NCI-H2171 treated with DMSO at 0.1 percent for 48 hours (cell line): ENCODE results near the gene AKR1A1.
"Not testable (repeated sequence)": the region's sequence is repeated elsewhere in the genome, so short reads cannot be mapped to it uniquely, and the experiment has no call there.

Source experiments
- DNase-seq: peaks from one replicate; lab custom pipeline; 2025; lab: John Stamatoyannopoulos, UW

AKR1A1 gene

DNA sequence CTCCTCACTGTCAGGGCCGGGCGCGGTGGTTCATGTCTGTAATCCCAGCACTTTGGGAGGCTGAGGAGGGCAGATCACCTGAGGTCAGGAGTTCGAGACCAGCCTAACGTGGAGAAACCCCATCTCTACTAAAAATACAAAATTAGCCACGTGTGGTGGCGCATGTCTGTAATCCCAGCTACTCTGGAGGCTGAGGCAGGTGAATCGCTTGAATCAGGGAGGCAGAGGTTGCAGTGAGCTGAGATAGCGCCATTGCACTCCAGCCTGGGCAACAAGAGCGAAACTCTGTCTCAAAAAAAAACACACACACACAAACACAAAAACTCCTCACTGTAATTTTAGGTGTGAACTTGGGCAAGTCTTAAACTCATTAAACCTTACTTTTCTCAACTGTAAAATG lies 26.7 kb upstream of the AKR1A1 start:
- DNase-seq, result not testable (repeated sequence)

DNA sequence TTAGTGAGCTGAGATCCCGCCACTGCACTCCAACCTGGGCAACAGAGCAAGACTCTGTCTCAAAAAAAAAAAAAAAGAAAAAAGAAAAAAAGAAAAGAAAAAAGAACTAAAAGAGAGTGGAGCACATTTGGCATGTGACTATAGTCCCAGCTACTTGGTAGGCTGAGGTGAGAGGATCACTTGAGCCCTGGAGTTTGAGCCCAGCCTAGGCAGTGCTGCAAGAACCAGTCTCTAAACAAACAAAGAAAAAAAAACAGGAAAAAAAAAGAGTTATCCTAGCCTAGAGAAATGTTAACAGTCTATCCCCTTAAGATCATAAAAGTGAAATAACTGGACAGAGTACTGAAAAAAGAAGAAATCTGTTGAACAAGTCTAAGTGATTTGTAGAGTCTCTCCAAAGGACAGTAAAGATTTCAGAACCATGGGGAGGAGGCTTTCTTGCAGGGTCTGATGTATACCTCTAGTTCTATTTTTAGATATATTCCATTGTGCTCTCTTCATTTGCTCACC lies 24.4 kb upstream of the AKR1A1 start:
- DNase-seq, result no peak

DNA sequence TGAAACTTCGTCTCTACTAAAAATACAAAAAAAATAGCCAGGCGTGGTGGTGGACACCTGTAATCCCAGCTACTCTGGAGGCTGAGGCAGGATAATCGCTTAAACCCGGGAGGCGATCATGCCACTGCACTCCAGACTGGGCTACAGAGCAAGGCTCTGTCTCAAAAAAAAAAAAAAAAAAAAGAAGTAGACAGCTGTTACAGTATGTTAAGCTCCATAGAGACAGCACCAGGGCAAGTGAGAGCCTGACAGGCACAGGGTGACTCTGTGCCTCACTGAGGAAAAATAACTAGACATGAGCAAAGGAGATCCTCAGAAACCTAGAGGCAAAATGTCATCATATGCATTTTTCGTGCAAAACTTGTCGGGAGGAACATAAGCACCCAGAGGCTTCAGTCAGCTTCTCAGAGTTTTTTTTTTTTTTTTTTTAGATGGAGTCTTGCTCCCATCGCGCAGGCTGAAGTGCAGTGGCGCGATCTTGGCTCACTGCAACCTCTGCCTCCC lies 19.9 kb upstream of the AKR1A1 start:
- DNase-seq, result peak; percentile 80

DNA sequence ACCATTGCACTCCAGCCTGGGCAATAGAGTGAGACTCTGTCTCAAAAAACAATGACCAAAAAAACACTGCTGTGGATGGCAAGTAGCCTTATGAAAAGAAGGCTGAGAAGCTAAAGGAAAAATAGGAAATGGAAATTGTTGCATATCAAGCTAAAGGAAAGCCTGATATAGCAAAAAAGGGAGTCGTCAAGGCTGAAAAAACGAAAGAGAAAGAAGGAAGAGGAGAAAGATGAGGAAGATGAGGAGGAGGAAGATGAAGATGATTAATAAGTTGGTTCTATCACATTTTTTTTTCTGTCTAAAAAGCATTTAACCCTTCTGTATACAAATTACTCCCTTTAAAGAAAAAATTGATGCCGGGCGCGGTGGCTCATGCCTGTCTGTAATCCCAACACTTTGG lies 18.8 kb upstream of the AKR1A1 start:
- DNase-seq, result no peak

DNA sequence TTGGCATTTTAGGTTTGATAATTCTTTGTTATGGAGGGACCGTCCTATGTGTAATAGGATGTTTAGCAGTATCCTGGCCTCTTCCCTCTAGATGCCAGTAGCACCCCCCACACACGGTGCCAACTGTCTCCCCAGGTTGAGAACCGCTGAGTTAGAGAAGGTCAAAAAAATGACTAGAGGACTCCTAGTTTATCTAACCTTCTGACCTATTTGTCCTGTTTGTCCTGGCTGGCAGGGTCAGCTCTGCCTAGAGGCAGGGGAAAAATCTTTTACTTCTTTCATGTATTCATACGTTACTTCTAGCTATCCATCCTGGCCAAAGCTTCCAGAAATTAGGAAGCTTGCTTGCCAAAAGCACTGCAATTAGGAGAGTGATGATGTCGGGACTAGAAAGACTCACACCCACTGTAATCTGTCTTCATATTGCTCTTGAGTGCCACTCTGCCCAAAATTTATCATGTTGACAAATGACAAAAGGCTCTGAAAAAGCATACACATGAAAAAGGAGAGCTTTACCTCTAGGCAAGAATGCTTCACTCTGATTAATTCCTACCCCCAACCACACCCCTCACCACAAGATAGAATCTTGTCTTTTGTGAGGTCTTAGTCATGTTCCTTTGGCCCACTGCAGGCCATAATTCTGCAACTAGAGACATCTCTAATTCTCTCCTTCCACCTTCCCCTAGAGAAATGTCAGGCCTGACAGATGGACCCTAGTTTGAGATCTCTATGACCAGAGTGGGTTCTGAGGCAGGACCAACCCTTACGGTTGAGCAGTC lies 14.4 kb upstream of the AKR1A1 start:
- no peak for DNase-seq

DNA sequence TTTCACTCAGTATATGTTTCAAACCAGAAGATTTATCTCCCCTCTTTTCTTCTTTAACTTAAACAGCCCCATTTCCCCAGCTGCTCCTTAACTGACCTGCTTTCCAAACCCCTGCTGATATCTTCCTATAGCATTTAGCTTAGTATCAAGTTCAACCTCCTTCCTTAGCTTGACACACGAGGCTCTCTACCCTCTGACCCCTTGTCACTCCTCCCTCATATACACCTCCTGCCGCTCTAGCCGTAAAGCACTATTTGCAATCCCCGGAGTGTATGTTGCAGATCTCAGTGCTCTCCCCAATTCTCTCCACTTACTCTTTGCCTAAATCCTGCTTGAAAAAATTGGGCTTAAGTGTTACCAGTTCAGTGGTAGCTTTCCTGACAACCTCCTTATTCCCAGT lies 13.7 kb upstream of the AKR1A1 start:
- DNase-seq, result no peak

DNA sequence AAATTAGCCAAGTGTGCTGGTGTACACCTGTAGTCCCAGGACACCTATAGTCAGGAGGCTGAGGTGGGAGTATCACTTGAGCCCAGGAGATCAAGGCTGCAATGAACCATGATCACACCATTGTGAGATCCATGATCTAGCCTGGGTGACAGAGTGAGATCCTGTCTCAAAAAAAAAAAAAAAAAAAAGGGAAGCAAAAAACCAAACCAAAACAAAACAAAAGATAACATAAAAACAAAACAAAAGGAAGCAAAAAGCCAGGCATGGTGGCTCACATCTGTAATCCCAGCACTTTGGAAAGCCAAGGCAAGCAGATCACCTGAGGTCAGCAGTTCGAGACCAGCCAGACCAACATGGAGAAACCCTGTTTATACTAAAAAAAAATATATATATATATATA lies 9.4 kb upstream of the AKR1A1 start:
- no peak for DNase-seq

DNA sequence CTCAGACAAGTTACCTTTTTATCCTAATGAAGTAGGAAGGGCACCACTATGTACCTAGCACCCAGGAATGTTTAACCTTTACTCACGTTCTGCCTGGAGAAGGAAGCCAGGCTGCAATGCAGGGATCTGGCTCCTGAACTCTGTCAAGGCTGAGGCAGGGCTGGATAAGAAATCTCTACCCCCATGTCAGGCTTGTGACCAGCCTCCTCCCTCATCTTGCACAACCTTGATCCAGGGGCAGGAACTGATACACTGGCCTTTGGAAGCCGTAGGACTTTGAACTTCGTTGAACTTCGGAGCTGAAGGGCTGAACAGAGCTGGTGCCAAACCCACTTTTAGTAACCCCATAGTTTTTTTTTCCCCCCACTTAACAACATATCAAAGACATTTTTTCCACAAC lies 8.0 kb upstream of the AKR1A1 start:
- no peak for DNase-seq

DNA sequence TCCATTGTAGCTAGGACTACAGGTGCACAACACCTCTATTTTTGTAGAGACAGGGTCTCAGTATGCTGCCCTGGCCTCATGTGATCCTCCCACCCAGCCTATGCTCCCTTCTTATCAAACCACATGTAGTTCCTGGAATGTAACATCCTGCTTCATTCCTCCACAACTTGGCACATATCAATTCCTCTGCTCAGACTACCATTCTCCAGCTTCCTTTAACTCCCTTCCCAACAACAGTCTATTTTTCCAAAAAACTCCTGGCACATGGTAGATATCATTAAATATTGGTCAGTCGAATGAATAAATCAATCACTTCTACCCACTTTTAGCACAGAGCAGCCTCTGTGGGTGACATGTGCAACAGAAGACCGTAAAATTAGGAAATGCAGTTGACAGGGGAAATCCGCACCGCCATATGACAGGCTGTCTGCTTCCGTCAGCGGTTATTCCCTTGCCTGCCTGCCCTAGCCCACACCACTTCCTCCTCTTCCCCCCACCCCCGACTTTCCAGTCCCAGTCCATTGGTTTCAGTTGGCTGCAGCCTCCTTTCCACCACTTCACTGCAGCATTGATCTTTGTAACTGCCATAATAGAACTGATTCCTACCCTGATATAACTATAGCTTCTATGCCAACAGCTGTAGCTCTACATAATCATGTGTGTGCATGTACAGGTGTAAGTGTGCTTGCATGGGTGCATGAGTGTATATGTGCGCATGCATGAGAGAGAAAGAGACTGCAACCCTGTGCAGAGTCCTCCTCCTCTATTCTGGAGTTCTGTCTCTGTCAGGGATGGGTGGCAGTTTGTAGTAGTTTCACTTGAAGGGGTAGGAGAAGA lies 6.8 kb upstream of the AKR1A1 start:
- DNase-seq, result no peak

DNA sequence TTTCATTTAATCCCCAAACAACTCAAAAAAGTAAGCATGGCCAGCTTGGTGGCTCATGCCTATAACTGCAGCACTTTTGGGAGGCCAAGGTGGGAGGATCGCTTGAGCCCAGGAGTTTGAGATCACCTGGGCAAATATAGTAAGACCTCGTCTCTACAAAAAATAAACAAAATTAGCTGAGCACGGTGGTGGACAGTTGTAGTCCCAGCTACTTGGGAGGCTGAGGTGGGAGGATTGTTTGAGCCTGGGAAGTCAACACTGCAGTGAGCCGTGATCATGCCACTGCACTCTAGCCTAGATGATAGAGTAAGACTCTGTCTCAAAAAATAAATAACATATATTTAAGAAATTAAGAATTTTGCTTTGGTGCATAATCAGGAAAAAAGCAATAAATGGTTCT lies 6.1 kb upstream of the AKR1A1 start:
- no peak for DNase-seq

DNA sequence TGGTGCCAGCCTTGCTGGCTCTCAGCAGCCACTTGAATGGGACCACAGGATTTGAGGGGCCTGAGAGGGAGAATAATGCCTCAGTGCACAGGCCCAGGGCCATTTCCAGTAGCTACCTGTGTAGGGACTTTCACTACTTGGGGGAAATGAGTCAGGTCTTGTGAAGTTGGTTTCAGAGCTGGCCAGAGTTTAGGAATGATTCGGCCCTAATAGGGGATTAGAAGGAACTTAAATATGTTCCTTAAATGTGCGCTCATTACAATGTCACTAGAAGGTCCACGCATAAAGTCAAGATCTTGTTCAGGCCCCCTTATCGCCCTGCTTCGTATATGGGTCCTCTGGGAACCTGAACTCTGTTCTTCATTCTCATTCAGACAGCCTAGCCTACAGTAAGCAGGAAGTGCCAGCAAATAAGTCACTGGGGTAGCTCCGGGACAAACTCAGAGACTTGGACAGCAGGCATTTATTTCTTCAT lies 5.6 kb upstream of the AKR1A1 start:
- DNase-seq, result no peak

DNA sequence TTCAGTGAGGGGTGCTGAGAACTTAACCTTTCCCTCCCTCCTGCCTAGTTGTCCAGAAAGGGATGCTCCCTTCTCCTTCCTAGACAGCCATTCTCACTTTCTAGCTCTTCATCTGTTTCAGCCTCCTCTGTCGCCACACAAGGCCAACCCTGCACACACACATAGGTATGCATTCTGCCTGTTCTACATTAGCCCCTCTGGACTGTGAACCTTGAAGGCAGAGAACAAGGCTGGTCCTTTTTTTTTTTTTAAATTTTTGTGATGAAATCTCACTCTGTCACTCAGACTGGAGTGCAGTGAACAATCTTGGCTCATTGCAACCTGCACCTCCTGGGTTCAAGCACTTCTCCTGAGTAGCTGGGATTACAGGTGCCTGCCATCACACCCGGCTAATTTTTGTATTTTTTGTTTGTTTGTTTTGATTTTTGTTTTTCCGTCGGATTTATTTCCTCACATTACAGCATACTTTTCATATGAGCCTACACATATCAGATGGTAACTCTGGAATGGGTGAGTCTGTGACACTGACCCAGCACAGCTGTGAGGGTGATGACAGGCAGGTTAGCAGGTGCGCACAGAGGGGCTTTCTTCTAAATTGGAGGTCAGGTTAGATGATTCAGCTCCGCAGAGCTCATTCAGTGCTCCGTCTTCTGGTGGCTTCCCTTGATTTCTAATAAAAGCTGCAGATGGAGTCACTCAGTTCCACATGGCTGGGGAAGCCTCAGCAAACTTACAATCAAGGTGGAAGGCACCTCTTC lies 4.9 kb upstream of the AKR1A1 start:
- DNase-seq, result no peak

DNA sequence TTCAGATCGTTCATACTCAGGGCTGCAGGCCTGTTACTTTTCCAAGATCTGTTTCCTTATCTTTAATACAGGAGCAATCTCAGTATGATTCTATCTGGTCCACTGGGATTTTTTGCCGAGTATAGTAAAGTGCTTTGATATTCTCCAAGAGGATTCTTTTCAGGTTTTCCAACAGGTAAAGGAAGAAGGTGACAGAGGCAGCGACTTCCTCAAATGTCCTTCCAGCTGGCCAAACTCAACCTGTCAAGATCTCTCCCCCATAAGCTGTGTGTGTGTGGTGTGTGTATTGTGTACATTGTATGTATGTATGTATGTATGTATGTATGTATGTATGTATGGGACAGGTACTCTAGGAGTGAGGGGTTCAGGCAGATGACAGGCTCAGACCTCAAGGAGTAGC lies 1.1 kb downstream of the AKR1A1 start:
- DNase-seq, result no peak

DNA sequence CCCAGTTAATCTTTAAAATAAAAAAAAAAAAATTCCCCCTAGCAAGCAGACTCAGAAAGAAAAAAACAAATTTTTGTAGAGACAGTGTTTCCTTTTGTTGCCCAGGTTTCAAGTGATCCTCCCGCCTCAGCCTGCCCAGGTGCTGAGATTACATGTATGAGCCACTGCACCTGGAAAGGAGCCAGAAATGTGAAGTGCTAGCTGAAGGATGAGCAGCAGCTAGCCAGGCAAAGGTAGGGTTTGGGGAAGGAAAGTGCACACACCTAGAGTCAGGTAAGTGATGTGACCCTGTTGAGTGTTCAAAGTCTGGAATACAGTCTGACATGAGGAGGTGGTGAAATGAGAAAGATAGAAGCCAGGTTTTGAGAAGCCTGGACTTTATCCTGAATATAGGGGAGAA lies 1.7 kb downstream of the AKR1A1 start:
- DNase-seq, result peak; percentile 77

DNA sequence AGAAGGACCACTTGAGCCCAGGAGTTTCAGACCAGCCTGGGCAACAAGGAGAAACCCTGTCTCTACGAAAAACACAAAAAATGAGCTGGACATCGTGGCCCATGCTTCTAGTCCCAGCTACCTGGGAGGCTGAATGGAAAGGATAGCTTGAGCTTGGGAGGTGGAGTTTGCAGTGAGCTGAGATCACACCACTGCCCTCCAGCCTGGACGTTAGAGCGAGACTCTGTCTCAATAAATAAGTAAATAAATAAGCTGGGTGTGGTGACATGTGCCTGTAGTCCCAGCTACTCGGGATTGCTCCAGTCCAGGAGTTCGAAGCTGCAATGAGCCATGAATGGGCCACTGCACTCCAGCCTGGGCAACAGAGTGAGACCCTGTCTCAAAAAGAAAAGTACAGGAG lies 3.6 kb downstream of the AKR1A1 start:
- no peak for DNase-seq

DNA sequence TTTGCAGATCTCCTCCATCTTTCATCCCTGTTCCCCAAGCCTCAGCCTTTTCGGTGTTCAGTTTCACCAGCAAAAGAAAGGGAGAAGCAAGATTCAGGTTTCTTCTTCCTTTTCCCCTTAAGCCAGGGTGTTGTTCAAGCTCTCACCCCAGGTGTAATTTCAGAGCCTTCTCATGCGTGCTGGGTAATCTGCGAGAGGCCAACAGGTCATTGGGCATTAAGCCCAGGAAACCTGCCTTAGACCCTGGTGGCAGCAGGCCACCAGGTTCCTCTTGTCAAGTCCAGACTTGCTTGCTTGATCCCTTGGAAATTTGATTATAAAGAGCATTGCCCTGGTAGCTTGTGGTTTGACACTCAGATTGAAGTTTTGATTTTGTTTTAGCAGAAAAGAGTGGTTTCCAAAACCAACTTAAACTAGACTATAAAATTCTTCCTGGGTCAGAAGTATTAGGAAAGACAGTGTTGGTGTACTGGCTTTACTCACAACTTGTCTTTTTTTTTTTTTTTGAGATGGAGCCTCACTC lies 6.9 kb downstream of the AKR1A1 start:
- peak; percentile 39 for DNase-seq

DNA sequence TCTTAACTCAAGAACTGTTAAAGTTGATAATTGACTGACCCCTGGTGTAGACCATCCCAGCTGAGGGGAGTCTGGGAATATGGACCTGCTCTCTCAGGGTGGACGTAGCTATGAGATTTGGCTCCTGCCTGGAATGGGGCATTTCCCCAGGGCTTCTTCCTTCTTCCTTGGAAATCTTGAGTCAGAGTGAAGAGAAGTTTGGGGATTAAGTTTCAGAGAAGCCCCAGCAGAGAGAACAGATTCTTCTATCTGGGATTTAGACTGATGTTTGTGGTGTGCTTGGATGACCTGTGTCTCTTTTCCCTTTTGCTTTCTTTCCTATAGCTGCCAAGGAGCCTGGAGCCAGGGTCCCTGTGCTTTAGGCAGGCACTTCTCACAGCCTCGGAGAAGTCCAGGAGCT lies 13.2 kb downstream of the AKR1A1 start:
- no peak for DNase-seq

DNA sequence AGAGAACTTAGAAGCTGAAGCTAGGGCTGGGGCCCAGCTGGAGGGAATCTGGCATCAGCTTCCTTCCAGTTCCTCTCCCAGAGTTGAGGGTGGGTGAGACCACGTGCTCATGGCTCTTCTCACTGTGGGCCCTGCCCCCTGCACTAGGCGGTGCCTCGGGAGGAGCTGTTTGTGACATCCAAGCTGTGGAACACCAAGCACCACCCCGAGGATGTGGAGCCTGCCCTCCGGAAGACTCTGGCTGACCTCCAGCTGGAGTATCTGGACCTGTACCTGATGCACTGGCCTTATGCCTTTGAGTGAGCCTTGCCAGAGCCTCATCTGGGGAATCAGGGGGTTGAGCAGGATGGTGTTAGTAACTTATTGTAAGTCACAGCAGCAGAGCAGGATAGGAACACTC lies 16.1 kb downstream of the AKR1A1 start:
- no peak for DNase-seq

DNA sequence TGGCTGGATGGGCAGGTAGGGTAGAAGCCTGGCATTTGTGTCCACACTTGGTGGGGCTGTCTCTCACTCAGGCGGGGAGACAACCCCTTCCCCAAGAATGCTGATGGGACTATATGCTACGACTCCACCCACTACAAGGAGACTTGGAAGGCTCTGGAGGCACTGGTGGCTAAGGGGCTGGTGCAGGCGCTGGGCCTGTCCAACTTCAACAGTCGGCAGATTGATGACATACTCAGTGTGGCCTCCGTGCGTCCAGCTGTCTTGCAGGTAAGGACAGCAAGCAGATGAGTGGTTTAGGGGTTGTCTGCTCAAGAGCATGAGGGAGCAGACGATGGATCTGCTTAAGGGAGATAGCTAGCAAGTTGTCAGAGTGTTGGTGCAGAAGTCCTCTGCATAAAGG lies 17.3 kb downstream of the AKR1A1 start:
- no peak for DNase-seq

DNA sequence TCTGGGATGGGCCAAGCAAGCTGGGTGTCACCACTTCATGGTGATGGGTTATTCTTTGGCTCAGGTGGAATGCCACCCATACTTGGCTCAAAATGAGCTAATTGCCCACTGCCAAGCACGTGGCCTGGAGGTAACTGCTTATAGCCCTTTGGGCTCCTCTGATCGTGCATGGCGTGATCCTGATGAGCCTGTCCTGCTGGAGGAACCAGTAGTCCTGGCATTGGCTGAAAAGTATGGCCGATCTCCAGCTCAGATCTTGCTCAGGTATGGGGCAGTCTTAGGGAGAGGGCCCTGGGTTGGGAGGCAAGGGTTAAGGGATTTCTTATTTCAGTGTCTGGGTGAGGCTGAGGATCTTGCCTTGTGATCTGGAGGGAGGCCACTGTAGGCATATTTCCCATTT lies 17.8 kb downstream of the AKR1A1 start:
- DNase-seq, result no peak

DNA sequence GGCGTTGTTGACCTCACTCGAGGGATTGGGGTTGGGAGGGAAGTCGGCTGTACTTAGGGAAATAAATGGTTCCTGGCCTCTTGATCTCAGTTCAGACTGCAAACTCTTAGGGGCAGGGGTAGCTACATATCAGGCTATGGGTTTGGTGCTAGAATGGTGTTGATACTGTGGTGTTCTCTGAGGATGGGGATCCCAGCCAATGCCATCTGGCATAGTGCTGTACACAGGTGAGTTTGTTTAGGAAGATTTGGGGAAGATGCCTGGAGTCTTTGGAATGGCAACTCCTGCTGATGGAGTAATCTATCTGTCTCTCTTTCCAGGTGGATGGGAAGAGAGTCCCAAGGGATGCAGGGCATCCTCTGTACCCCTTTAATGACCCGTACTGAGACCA lies 18.9 kb downstream of the AKR1A1 start:
- peak; percentile 52 for DNase-seq

DNA sequence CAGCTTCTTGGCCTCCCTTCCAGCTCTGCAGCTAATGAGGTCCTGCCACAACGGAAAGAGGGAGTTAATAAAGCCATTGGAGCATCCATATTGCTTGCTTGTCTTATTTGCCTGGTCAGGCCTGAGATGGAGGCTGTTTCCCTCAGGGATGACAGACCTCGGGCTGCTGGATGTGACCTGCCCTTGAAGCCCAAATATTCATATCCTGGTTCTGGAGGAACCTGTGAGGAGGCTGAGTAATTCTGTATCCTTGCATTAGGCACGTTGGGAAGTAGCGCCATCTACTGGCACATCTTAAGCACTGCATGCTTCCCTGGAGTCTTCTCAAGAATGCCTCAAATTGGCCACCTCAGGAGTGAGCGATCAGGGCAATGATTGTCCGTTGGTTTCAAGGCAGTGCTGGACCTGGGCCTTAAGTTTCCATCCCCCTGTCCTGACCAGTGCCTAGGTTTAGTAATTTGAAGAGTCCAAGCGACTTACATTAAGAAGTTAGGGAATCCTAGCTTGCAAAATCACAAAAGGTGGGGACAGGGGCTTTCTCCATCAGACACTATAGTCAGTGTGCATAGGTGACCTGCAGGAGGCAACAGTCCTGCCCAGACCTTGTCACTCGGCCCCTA lies 19.4 kb downstream of the AKR1A1 start:
- DNase-seq, result peak; percentile 70
